ENCODE results near the gene CBLC.
"Not testable (repeated sequence)": the region's sequence is repeated elsewhere in the genome, so short reads cannot be mapped to it uniquely, and the experiment has no call there.

The CBLC gene

GRCh38 chr19:44762038-44762437, 15.7 kb upstream of the CBLC start:
- Histone ChIP-seq H3K27ac (no peak overlapping the region), H3K9me3 (ENCODE audit: severe bottlenecking) (no peaks in the 10 kb centered on the region), H3K36me3 (no peaks in the 10 kb centered on the region; the same call in 1 of the 2 replicates)

GRCh38 chr19:44765033-44765948, 12.4 kb upstream of the CBLC start:
- Histone ChIP-seq H3K4me3 (ENCODE audit: low read depth, low read length) (no peak overlapping the region), H3K9me3 (ENCODE audit: severe bottlenecking) (no peaks in the 10 kb centered on the region), H3K36me3 (no peaks in the 10 kb centered on the region), H3K27me3 (ENCODE audit: insufficient read depth, low read depth, severe bottlenecking) (no peaks in the 10 kb centered on the region), H3K27ac (no peak overlapping the region)
- no peak for TF ChIP-seq CTCF (IDR thresholded peaks at IDR 0.05; ENCODE audit: low read depth, low read length)
- no peak for DNase-seq

More at GRCh38 chr19:44762038-44762437, 15.7 kb upstream of the CBLC start:
- no peak for DNase-seq
- H3K27me3 ChIP-seq (ENCODE audit: insufficient read depth, low read depth, severe bottlenecking) = no peaks in the 10 kb centered on the region
- H3K4me3 ChIP-seq (ENCODE audit: low read depth, low read length) = no peak overlapping the region
- no peak for TF ChIP-seq CTCF (IDR thresholded peaks at IDR 0.05; ENCODE audit: low read depth, low read length)

GRCh38 chr19:44765949-44766335, 11.7 kb upstream of the CBLC start:
- Histone ChIP-seq H3K9me3 (ENCODE audit: severe bottlenecking) (no peaks in the 10 kb centered on the region), H3K27me3 (ENCODE audit: insufficient read depth, low read depth, severe bottlenecking) (no peaks in the 10 kb centered on the region), H3K36me3 (no peaks in the 10 kb centered on the region), H3K4me3 (ENCODE audit: low read depth, low read length) (no peak overlapping the region), H3K27ac (no peak overlapping the region)
- no peak for DNase-seq
- TF ChIP-seq CTCF (IDR thresholded peaks at IDR 0.05; ENCODE audit: low read depth, low read length) = no peak

GRCh38 chr19:44767295-44768180, 10.2 kb upstream of the CBLC start:
- no peak for DNase-seq
- TF ChIP-seq CTCF (IDR thresholded peaks at IDR 0.05; ENCODE audit: low read depth, low read length) = no peak
- H3K9me3 ChIP-seq (ENCODE audit: severe bottlenecking) = no peaks in the 10 kb centered on the region
- no peaks in the 10 kb centered on the region for H3K36me3 ChIP-seq
- no peak overlapping the region for H3K4me3 ChIP-seq (ENCODE audit: low read depth, low read length)
- H3K27ac ChIP-seq = no peak overlapping the region
- H3K27me3 ChIP-seq (ENCODE audit: insufficient read depth, low read depth, severe bottlenecking) = no peaks in the 10 kb centered on the region

- Histone ChIP-seq H3K36me3 (no peaks in the 10 kb centered on the region), H3K27me3 (ENCODE audit: insufficient read depth, low read depth, severe bottlenecking) (no peaks in the 10 kb centered on the region), H3K27ac (no peak overlapping the region), H3K4me3 (ENCODE audit: low read depth, low read length) (no peak overlapping the region), H3K9me3 (ENCODE audit: severe bottlenecking) (no peaks in the 10 kb centered on the region)
- peak; percentile 95 for DNase-seq
- peak; percentile 62 for TF ChIP-seq CTCF (IDR thresholded peaks at IDR 0.05; ENCODE audit: low read depth, low read length)
Observed at GRCh38 chr19:44770550-44771257, 7.0 kb upstream of the CBLC start.

GRCh38 chr19:44772144-44772543, 5.5 kb upstream of the CBLC start:
- H3K4me3 ChIP-seq (ENCODE audit: low read depth, low read length); DNase-seq; H3K27ac ChIP-seq; H3K36me3 ChIP-seq; H3K27me3 ChIP-seq (ENCODE audit: insufficient read depth, low read depth, severe bottlenecking); H3K9me3 ChIP-seq (ENCODE audit: severe bottlenecking): not testable (repeated sequence)
